Liver (tissue), 9 donors: ENCODE results near the gene GMPR. TPM values are rescaled to one million over a fixed set of nuclear protein-coding genes. Genes with fewer than 3 reads are reported as not detected.

Source experiments
- DNase-seq: peaks from one replicate; pipeline ENCODE4 v3.0.0-alpha.2; 2017; ENCODE audit warnings: low spot score
- H3K27ac ChIP-seq, 2 donors: one replicate each; pipeline ENCODE4 v1.7.0; 2013; ENCODE audit warnings: inconsistent platforms in 2 of 2, low read length in 2 of 2, control low read depth in 1 of 2, low read depth in 1 of 2, mild to moderate bottlenecking in 1 of 2
- H3K27me3 ChIP-seq, 4 donors: one replicate each; pipeline versions ENCODE4 v1.6.1 to v1.7.0; 2013; ENCODE audit warnings: low read length in 3 of 4, inconsistent platforms in 1 of 4, mild to moderate bottlenecking in 1 of 4, moderate library complexity in 1 of 4; ENCODE audit not compliant: control insufficient read depth in 4 of 4, insufficient read depth in 4 of 4
- H3K36me3 ChIP-seq, 4 donors: one replicate each; pipeline versions ENCODE4 v1.6.1 to v1.7.0; 2013; ENCODE audit warnings: low read length in 3 of 4, mild to moderate bottlenecking in 3 of 4, low read depth in 1 of 4, moderate library complexity in 1 of 4; ENCODE audit not compliant: control insufficient read depth in 4 of 4, insufficient read depth in 3 of 4
- H3K4me1 ChIP-seq, 4 donors: one replicate each; pipeline versions ENCODE4 v1.6.1 to v1.7.0; 2013; ENCODE audit warnings: low read length in 3 of 4, mild to moderate bottlenecking in 3 of 4, moderate library complexity in 1 of 4; ENCODE audit not compliant: control insufficient read depth in 4 of 4, insufficient read depth in 4 of 4
- H3K4me3 ChIP-seq, 3 donors: one replicate each; pipeline versions ENCODE4 v1.6.1 to v1.7.0; 2013; ENCODE audit warnings: low read length in 3 of 3, control low read depth in 1 of 3, low read depth in 1 of 3, mild to moderate bottlenecking in 1 of 3
- H3K9ac ChIP-seq, 2 donors: one replicate each; pipeline ENCODE4 v1.7.0; 2013; ENCODE audit warnings: low read length in 2 of 2, mild to moderate bottlenecking in 2 of 2, moderate library complexity in 2 of 2, control low read depth in 1 of 2, low read depth in 1 of 2
- H3K9me3 ChIP-seq, 4 donors: one replicate each; pipeline versions ENCODE4 v1.6.1 to v1.7.0; 2013; ENCODE audit warnings: low read length in 3 of 4; ENCODE audit not compliant: control insufficient read depth in 4 of 4
- EGR1 ChIP-seq, 2 donors: IDR thresholded peaks; 2 replicates each; pipeline ENCODE4 v1.6.1; 2016 to 2018; ENCODE audit warnings: antibody characterized with exemption in 2 of 2, low read depth in 2 of 2
- FOXA1 ChIP-seq: IDR thresholded peaks from 2 replicates; pipeline ENCODE4 v1.6.1; 2016; ENCODE audit warnings: antibody characterized with exemption
- FOXA2 ChIP-seq: IDR thresholded peaks from 2 replicates; pipeline ENCODE4 v1.6.1; 2016; ENCODE audit warnings: antibody characterized with exemption
- GABPA ChIP-seq, 2 donors: IDR thresholded peaks in 1 of 2; conservative IDR thresholded peaks in 1 of 2; 2 replicates each; pipeline ENCODE4 v1.6.1; 2016; ENCODE audit warnings: antibody characterized with exemption in 2 of 2, mild to moderate bottlenecking in 1 of 2, moderate library complexity in 1 of 2
- HNF4A ChIP-seq, 2 donors: conservative IDR thresholded peaks; 2 replicates each; pipeline ENCODE4 v1.6.1; 2016; ENCODE audit warnings: antibody characterized with exemption in 2 of 2, mild to moderate bottlenecking in 2 of 2
- HNF4G ChIP-seq: IDR thresholded peaks from 2 replicates; pipeline ENCODE4 v1.6.1; 2016; ENCODE audit warnings: antibody characterized with exemption
- JUND ChIP-seq, 2 donors: IDR thresholded peaks; 2 replicates each; pipeline ENCODE4 v1.6.1; 2016; ENCODE audit warnings: antibody characterized with exemption in 2 of 2
- NR2F2 ChIP-seq: IDR thresholded peaks from 2 replicates; pipeline ENCODE4 v1.6.1; 2016; ENCODE audit warnings: antibody characterized with exemption
- RAD21 ChIP-seq, 2 donors: IDR thresholded peaks; 2 replicates each; pipeline ENCODE4 v1.6.1; 2016; ENCODE audit warnings: antibody characterized with exemption in 2 of 2, mild to moderate bottlenecking in 2 of 2
- RXRA ChIP-seq, 2 donors: IDR thresholded peaks; 2 replicates each; pipeline ENCODE4 v1.6.1; 2017 to 2018; ENCODE audit warnings: antibody characterized with exemption in 2 of 2, mild to moderate bottlenecking in 1 of 2
- SP1 ChIP-seq: IDR thresholded peaks from 2 replicates; pipeline ENCODE4 v1.6.1; 2018; ENCODE audit warnings: antibody characterized with exemption, mild to moderate bottlenecking
- YY1 ChIP-seq: IDR thresholded peaks from 2 replicates; pipeline ENCODE4 v1.6.1; 2016; ENCODE audit warnings: antibody characterized with exemption, mild to moderate bottlenecking
- WGBS: extraction: QIAGEN DNeasy Blood & Tissue Kit; methylation state at CpG from one replicate; pipeline ENCODE4 v1.1.7; 2013; 5-methylcytosine and 5-hydroxymethylcytosine counted together
- polyA plus RNA-seq, 2 donors: library from polyadenylated mRNA; stranded (reverse) in 1 of 2; unstranded in 1 of 2; fragments of 200-250 nt in 1 of 2; fragments of >200 nt in 1 of 2; fragmentation: Nextera tagmentation in 1 of 2; extraction: Ambion mirVana in 1 of 2; gene quantifications; one replicate each; pipeline versions ENCODE4 v1.2.1 to v1.2.3, GENCODE V29; 2013 to 2015
- total RNA-seq, 2 donors: library from RNA; depleted of rRNA; stranded (reverse); fragments of >200 nt; gene quantifications; one replicate each; pipeline ENCODE4 v1.2.3, GENCODE V29; 2014
- TF ChIP-seq, protein P1 (sequence below): IDR thresholded peaks from 2 replicates; pipeline ENCODE4 v1.6.1; 2016; ENCODE audit warnings: antibody characterized with exemption
- TF ChIP-seq, protein P2 (sequence below): fragments of 150-350 bp; IDR thresholded peaks from 2 replicates; pipeline ENCODE4 v1.5.1; 2017; ENCODE audit warnings: improper control_type of control experiment, low read depth, low read length; ENCODE audit not compliant: missing input control
- TF ChIP-seq, protein P3 (sequence below): IDR thresholded peaks from 2 replicates; pipeline ENCODE4 v1.6.1; 2016; ENCODE audit warnings: antibody characterized with exemption
- TF ChIP-seq, protein P4 (sequence below): IDR thresholded peaks from 2 replicates; pipeline ENCODE4 v1.6.1; 2016; ENCODE audit warnings: antibody characterized with exemption, mild to moderate bottlenecking
- donor health status: healthy.
- donor health status: healthy.
- donor health status: healthy.
- donor health status: healthy.
- donor health status: healthy.

GMPR gene
- total and polyA plus RNA-seq, 4 donors = 2.1 to 50.2 (median 4.2) TPM

DNA sequence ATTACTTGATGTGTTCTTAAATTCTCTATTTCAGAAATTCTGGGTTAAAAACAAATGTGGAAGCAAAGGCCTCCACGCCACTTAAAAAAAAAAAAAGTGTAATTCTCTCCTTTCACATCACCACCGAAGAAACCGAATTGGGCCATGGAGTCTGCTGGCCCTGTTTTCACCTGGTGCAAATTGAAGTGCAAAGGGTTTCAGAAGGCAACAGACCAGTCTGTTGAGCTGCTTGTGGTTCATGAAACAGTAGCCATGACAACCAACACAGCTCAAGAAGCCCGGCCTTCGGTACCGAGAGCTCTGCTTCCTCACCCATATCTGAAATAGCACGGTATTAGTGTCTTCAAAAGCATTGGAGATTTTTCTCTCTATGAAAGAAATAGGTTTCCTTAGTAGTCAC is 63.1 kb downstream of the GMPR start:
- TF ChIP-seq, protein P1, sequence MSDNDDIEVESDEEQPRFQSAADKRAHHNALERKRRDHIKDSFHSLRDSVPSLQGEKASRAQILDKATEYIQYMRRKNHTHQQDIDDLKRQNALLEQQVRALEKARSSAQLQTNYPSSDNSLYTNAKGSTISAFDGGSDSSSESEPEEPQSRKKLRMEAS = no peak
- no peak for TF ChIP-seq JUND (IDR thresholded peaks at IDR 0.05)
- Histone ChIP-seq H3K9ac (no peak overlapping the region), H3K4me3 (no peak overlapping the region), H3K4me1 (no peaks in the 10 kb centered on the region), H3K27me3 (no peaks in the 10 kb centered on the region), H3K27ac (no peak overlapping the region), H3K36me3 (peaks cover 2 to 13% (median 9%) of the 10 kb centered on the region in 4 donors), H3K9me3 (no peaks in the 10 kb centered on the region)
- no peak for DNase-seq
- WGBS = 95% methylated on average over 7 of the region's 7 CpGs

DNA sequence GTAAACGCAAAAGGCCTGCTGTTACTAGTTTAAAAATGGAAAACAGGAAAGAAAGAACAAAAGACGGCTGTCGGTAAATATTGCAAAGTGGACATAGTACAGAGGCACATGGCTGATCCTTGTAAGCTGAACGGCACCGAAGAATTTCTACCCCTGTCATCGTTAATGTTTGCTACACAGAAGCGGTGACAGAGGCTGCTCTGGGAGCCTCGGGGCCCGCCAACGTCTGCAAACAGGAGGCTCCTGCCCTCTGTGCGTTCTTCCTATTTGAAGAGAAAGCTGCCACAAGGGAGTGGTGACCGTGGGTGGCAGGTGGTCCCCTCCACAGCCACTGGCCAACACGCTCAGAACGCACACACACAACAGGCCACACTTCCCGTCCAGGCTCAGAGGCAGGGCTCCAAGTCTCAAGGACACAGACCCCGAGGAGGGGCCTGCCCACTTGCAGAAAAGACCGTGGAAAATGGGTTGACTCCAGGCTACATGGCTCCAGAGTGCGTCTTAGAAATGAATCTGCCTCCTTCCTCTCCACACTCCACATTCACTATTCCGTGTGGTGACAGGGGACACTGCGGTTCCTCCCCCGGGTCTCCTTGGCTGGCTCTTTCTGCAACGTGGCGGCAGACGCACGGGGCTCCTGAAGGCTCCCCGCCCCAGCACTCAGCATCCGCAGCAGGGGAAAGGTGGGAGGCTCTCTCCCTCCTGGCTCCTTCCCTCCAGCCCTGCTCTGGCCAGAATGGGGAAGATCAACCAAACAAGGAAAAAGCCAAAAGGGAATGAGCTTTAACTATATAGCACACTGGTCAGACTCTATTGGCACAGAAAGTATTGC is 64.5 kb downstream of the GMPR start:
- Histone ChIP-seq H3K4me1 (no peaks in the 10 kb centered on the region), H3K9me3 (no peaks in the 10 kb centered on the region), H3K4me3 (no peak overlapping the region), H3K36me3 (peaks cover 5 to 15% (median 12%) of the 10 kb centered on the region in 4 donors), H3K9ac (no peak overlapping the region), H3K27me3 (no peaks in the 10 kb centered on the region), H3K27ac (no peak overlapping the region)
- no peak for DNase-seq
- 81% methylated on average over 27 of the region's 27 CpGs for WGBS
- no peak for TF ChIP-seq RXRA (IDR thresholded peaks at IDR 0.05)
- no peak for TF ChIP-seq HNF4A (conservative IDR thresholded peaks at IDR 0.05)
- TF ChIP-seq NR2F2 = no peak
- TF ChIP-seq EGR1 (IDR thresholded peaks at IDR 0.05; ENCODE audit: low read depth in 2 of 2) = no peak
- TF ChIP-seq, protein P2, sequence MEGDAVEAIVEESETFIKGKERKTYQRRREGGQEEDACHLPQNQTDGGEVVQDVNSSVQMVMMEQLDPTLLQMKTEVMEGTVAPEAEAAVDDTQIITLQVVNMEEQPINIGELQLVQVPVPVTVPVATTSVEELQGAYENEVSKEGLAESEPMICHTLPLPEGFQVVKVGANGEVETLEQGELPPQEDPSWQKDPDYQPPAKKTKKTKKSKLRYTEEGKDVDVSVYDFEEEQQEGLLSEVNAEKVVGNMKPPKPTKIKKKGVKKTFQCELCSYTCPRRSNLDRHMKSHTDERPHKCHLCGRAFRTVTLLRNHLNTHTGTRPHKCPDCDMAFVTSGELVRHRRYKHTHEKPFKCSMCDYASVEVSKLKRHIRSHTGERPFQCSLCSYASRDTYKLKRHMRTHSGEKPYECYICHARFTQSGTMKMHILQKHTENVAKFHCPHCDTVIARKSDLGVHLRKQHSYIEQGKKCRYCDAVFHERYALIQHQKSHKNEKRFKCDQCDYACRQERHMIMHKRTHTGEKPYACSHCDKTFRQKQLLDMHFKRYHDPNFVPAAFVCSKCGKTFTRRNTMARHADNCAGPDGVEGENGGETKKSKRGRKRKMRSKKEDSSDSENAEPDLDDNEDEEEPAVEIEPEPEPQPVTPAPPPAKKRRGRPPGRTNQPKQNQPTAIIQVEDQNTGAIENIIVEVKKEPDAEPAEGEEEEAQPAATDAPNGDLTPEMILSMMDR = no peak
- no peak for TF ChIP-seq YY1
- TF ChIP-seq SP1 = no peak
- TF ChIP-seq, protein P1 = no peak
- TF ChIP-seq, protein P3, sequence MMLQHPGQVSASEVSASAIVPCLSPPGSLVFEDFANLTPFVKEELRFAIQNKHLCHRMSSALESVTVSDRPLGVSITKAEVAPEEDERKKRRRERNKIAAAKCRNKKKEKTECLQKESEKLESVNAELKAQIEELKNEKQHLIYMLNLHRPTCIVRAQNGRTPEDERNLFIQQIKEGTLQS = no peak

DNA sequence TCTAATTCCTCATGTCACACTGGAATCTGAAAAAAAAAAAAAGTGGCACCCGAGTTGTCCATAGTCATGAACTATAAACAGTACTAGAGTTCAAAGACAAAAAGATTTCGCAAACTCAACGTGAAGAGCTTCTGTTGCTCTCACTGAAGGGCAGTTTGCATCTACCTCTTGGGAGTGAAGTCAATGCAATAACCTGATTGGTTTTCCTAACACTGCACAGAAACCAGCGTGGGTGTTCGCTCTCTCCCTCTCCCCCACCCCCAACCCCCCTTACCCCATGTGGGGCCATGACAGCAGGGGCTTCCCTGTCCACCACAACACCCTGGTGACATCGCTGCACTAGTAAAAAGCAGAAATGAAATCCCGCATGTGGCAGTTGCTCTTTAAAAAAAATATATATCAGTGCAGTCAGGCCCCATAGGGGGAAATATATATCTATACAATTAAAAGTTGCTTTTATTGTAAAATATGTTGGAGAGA is 66.9 kb downstream of the GMPR start:
- Histone ChIP-seq H3K4me1 (no peaks in the 10 kb centered on the region), H3K36me3 (peaks cover 5 to 15% (median 10%) of the 10 kb centered on the region in 4 donors), H3K4me3 (no peak overlapping the region), H3K9me3 (no peaks in the 10 kb centered on the region), H3K9ac (no peak overlapping the region), H3K27ac (no peak overlapping the region), H3K27me3 (no peaks in the 10 kb centered on the region)
- DNase-seq = no peak
- 63% methylated on average over 7 of the region's 7 CpGs for WGBS
- no peak for TF ChIP-seq RAD21 (IDR thresholded peaks at IDR 0.05)
- TF ChIP-seq HNF4A (conservative IDR thresholded peaks at IDR 0.05) = no peak
- TF ChIP-seq, protein P4, sequence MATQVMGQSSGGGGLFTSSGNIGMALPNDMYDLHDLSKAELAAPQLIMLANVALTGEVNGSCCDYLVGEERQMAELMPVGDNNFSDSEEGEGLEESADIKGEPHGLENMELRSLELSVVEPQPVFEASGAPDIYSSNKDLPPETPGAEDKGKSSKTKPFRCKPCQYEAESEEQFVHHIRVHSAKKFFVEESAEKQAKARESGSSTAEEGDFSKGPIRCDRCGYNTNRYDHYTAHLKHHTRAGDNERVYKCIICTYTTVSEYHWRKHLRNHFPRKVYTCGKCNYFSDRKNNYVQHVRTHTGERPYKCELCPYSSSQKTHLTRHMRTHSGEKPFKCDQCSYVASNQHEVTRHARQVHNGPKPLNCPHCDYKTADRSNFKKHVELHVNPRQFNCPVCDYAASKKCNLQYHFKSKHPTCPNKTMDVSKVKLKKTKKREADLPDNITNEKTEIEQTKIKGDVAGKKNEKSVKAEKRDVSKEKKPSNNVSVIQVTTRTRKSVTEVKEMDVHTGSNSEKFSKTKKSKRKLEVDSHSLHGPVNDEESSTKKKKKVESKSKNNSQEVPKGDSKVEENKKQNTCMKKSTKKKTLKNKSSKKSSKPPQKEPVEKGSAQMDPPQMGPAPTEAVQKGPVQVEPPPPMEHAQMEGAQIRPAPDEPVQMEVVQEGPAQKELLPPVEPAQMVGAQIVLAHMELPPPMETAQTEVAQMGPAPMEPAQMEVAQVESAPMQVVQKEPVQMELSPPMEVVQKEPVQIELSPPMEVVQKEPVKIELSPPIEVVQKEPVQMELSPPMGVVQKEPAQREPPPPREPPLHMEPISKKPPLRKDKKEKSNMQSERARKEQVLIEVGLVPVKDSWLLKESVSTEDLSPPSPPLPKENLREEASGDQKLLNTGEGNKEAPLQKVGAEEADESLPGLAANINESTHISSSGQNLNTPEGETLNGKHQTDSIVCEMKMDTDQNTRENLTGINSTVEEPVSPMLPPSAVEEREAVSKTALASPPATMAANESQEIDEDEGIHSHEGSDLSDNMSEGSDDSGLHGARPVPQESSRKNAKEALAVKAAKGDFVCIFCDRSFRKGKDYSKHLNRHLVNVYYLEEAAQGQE = no peak
- TF ChIP-seq, protein P1 = no peak
- TF ChIP-seq, protein P3 = no peak
- no peak for TF ChIP-seq FOXA2
- TF ChIP-seq NR2F2 = no peak
- TF ChIP-seq SP1 = no peak
- no peak for TF ChIP-seq JUND (IDR thresholded peaks at IDR 0.05)
- no peak for TF ChIP-seq HNF4G
- no peak for TF ChIP-seq GABPA (IDR thresholded peaks at IDR 0.05 in 1 of 2, conservative IDR thresholded peaks at IDR 0.05 in 1 of 2)
- TF ChIP-seq FOXA1 = no peak
- TF ChIP-seq YY1 = no peak
- TF ChIP-seq RXRA (IDR thresholded peaks at IDR 0.05) = no peak
- TF ChIP-seq EGR1 (IDR thresholded peaks at IDR 0.05; ENCODE audit: low read depth in 2 of 2) = no peak
- TF ChIP-seq, protein P2 = no peak
